ENCODE measurements around the gene IPO5. TPM values are rescaled to one million over a fixed set of nuclear protein-coding genes. Genes with fewer than 3 reads are reported as not detected.
"Not testable (repeated sequence)": the region's sequence is repeated elsewhere in the genome, so short reads cannot be mapped to it uniquely, and the experiment has no call there.

The IPO5 gene
- total RNA-seq, 1 donor from 2014 or later = 154 TPM

GRCh38 chr13:97946951-97947588 lies 6.4 kb upstream of the IPO5 start:
- peaks cover 3% of the 10 kb centered on the region for H3K9me3 Mint-ChIP-seq (ENCODE audit: unreplicated experiment)
- DNase-seq (ENCODE audit: low spot score) = no peak
- H3K27ac Mint-ChIP-seq (ENCODE audit: unreplicated experiment) = no peak overlapping the region

GRCh38 chr13:97948041-97948440 lies 5.4 kb upstream of the IPO5 start:
- Mint-ChIP-seq H3K9me3 (ENCODE audit: unreplicated experiment) (peaks cover 3% of the 10 kb centered on the region), H3K4me3 (ENCODE audit: unreplicated experiment) (no peak overlapping the region), H3K27ac (ENCODE audit: unreplicated experiment) (no peak overlapping the region), H3K4me1 (ENCODE audit: unreplicated experiment) (no peaks in the 10 kb centered on the region), H3K27me3 (ENCODE audit: unreplicated experiment) (no peaks in the 10 kb centered on the region), H3K36me3 (ENCODE audit: low read depth, unreplicated experiment) (peaks cover 4% of the 10 kb centered on the region)
- no peak for DNase-seq (ENCODE audit: low spot score)
- no peak for TF ChIP-seq CTCF (IDR thresholded peaks at IDR 0.05; ENCODE audit: unreplicated experiment)

More at GRCh38 chr13:97946951-97947588, 6.4 kb upstream of the IPO5 start:
- Mint-ChIP-seq H3K27me3 (ENCODE audit: unreplicated experiment) (no peaks in the 10 kb centered on the region), H3K4me3 (ENCODE audit: unreplicated experiment) (no peak overlapping the region), H3K36me3 (ENCODE audit: low read depth, unreplicated experiment) (peaks cover 4% of the 10 kb centered on the region), H3K4me1 (ENCODE audit: unreplicated experiment) (no peaks in the 10 kb centered on the region)
- no peak for TF ChIP-seq CTCF (IDR thresholded peaks at IDR 0.05; ENCODE audit: unreplicated experiment)

GRCh38 chr13:97949316-97949715 lies 4.2 kb upstream of the IPO5 start:
- not testable (repeated sequence) for H3K4me3 Mint-ChIP-seq (ENCODE audit: unreplicated experiment); H3K36me3 Mint-ChIP-seq (ENCODE audit: low read depth, unreplicated experiment); H3K27me3 Mint-ChIP-seq (ENCODE audit: unreplicated experiment); H3K27ac Mint-ChIP-seq (ENCODE audit: unreplicated experiment); H3K9me3 Mint-ChIP-seq (ENCODE audit: unreplicated experiment); H3K4me1 Mint-ChIP-seq (ENCODE audit: unreplicated experiment); DNase-seq (ENCODE audit: low spot score)

- DNase-seq (ENCODE audit: low spot score) = no peak
- no peak for TF ChIP-seq CTCF (IDR thresholded peaks at IDR 0.05; ENCODE audit: unreplicated experiment)
- no peaks in the 10 kb centered on the region for H3K9me3 Mint-ChIP-seq (ENCODE audit: unreplicated experiment)
- H3K27me3 Mint-ChIP-seq (ENCODE audit: unreplicated experiment) = no peaks in the 10 kb centered on the region
- peaks cover 5% of the 10 kb centered on the region for H3K4me1 Mint-ChIP-seq (ENCODE audit: unreplicated experiment)
- H3K27ac Mint-ChIP-seq (ENCODE audit: unreplicated experiment) = no peak overlapping the region
- H3K36me3 Mint-ChIP-seq (ENCODE audit: low read depth, unreplicated experiment) = peaks cover 4% of the 10 kb centered on the region
- no peak overlapping the region for H3K4me3 Mint-ChIP-seq (ENCODE audit: unreplicated experiment)
Measured at GRCh38 chr13:97951376-97951775, 2.1 kb upstream of the IPO5 start.

- DNase-seq (ENCODE audit: low spot score); H3K4me1 Mint-ChIP-seq (ENCODE audit: unreplicated experiment); H3K36me3 Mint-ChIP-seq (ENCODE audit: low read depth, unreplicated experiment); H3K27me3 Mint-ChIP-seq (ENCODE audit: unreplicated experiment); H3K4me3 Mint-ChIP-seq (ENCODE audit: unreplicated experiment); H3K27ac Mint-ChIP-seq (ENCODE audit: unreplicated experiment); H3K9me3 Mint-ChIP-seq (ENCODE audit: unreplicated experiment): not testable (repeated sequence)
Measured at GRCh38 chr13:97952831-97953230, 644 bp upstream of the IPO5 start.

- Mint-ChIP-seq H3K4me3 (ENCODE audit: unreplicated experiment) (no peak overlapping the region), H3K36me3 (ENCODE audit: low read depth, unreplicated experiment) (no peaks in the 10 kb centered on the region), H3K9me3 (ENCODE audit: unreplicated experiment) (no peaks in the 10 kb centered on the region), H3K27me3 (ENCODE audit: unreplicated experiment) (no peaks in the 10 kb centered on the region), H3K4me1 (ENCODE audit: unreplicated experiment) (peaks cover 4% of the 10 kb centered on the region), H3K27ac (ENCODE audit: unreplicated experiment) (no peak overlapping the region)
- TF ChIP-seq CTCF (IDR thresholded peaks at IDR 0.05; ENCODE audit: unreplicated experiment) = no peak
- DNase-seq (ENCODE audit: low spot score) = no peak
Measured at GRCh38 chr13:97961340-97961739, 7.9 kb downstream of the IPO5 start.

Data from endothelial cell (in vitro differentiated cells).